Sigmoid colon (tissue), 7 donors: ENCODE results near the gene ENOSF1. TPM values are rescaled to one million over a fixed set of nuclear protein-coding genes. Genes with fewer than 3 reads are reported as not detected.
"Not testable (repeated sequence)": the region's sequence is repeated elsewhere in the genome, so short reads cannot be mapped to it uniquely, and the experiment has no call there.

Experiments used
- DNase-seq: peaks from one replicate; pipeline ENCODE4 v3.0.0-alpha.2; 2019
- H3K27ac ChIP-seq, 4 donors: fragments of 200-600 bp; sonication (generic); one replicate each; pipeline ENCODE4 v1.5.1; 2016 to 2019; ENCODE audit warnings: mild to moderate bottlenecking in 1 of 4
- H3K27me3 ChIP-seq, 3 donors: fragments of 200-600 bp; sonication (generic); one replicate each; pipeline ENCODE4 v1.5.1; 2019; ENCODE audit warnings: mild to moderate bottlenecking in 1 of 3
- H3K36me3 ChIP-seq, 4 donors: fragments of 200-600 bp; sonication (generic); one replicate each; pipeline ENCODE4 v1.5.1; 2016 to 2019
- H3K4me1 ChIP-seq, 4 donors: fragments of 200-600 bp; sonication (generic); one replicate each; pipeline ENCODE4 v1.5.1; 2017 to 2019
- H3K4me3 ChIP-seq, 4 donors: fragments of 200-600 bp; sonication (generic); one replicate each; pipeline ENCODE4 v1.5.1; 2017 to 2019; ENCODE audit warnings: mild to moderate bottlenecking in 2 of 4, moderate library complexity in 1 of 4
- H3K9me3 ChIP-seq, 4 donors: fragments of 200-600 bp in 3 of 4; sonication (generic) in 3 of 4; one replicate each; pipeline versions ENCODE4 v1.5.1 to v1.6.1; 2013 to 2019
- CTCF ChIP-seq, 4 experiments: fragments of 450-650 bp in 3 of 4; fragments of 200-600 bp in 1 of 4; IDR thresholded peaks; one replicate each; pipeline ENCODE4 v1.5.1; 2016 to 2019; ENCODE audit warnings: antibody characterized with exemption in 4 of 4, mild to moderate bottlenecking in 3 of 4, moderate library complexity in 2 of 4
- EP300 ChIP-seq, 4 donors: sonication (generic); formaldehyde crosslinking; IDR thresholded peaks; one replicate each; pipeline ENCODE4 v1.6.1; 2017; ENCODE audit warnings: antibody characterized with exemption in 4 of 4
- POLR2A ChIP-seq, 2 donors: fragments of 450-650 bp; IDR thresholded peaks; one replicate each; pipeline ENCODE4 v1.6.1; 2016; ENCODE audit warnings: antibody characterized with exemption in 2 of 2, mild to moderate bottlenecking in 2 of 2, moderate library complexity in 2 of 2
- POLR2AphosphoS5 ChIP-seq, 4 donors: sonication (generic); formaldehyde crosslinking; IDR thresholded peaks; one replicate each; pipeline ENCODE4 v1.6.1; 2017; ENCODE audit warnings: antibody characterized with exemption in 4 of 4
- WGBS, 2 donors: extraction: QIAGEN DNeasy Blood & Tissue Kit; methylation state at CpG; one replicate each; pipeline ENCODE4 v1.1.7; 2013; 5-methylcytosine and 5-hydroxymethylcytosine counted together
- intact Hi-C: fragments of 100-400 bp; cut with DNase I; formaldehyde crosslinking; loops from one replicate; pipeline ENCODE4 v1.15.1; 2023
- polyA plus RNA-seq, 3 donors: library from polyadenylated mRNA; stranded (reverse); fragments of 200-250 nt; gene quantifications; one replicate each; pipeline ENCODE4 v1.2.3, GENCODE V29; 2013
- total RNA-seq, 4 donors: library from RNA; depleted of rRNA; stranded (reverse); fragments of >200 nt; gene quantifications; one replicate each; pipeline ENCODE4 v1.1.0, GENCODE V29; 2016
- donor health status: healthy with polysubstance abuse.
- donor health status: Bipolar disorder and iron deficiency.
- donor health status: healthy.

ENOSF1 gene
- total and polyA plus RNA-seq, 7 donors: 16.8 to 56.9 (median 43.6) TPM

GRCh38 chr18:730692-731091 is 18.3 kb upstream of the ENOSF1 start:
- no peak for DNase-seq
- intact Hi-C loops: no loop called here
- no peak for TF ChIP-seq POLR2AphosphoS5 (IDR thresholded peaks at IDR 0.05)
- TF ChIP-seq EP300 (IDR thresholded peaks at IDR 0.05): no peak
- no peak for TF ChIP-seq CTCF (IDR thresholded peaks at IDR 0.05)
- no peak for TF ChIP-seq POLR2A (IDR thresholded peaks at IDR 0.05)
- Histone ChIP-seq H3K36me3 (peaks cover 0 to 44% (median 6%) of the 10 kb centered on the region in 4 donors), H3K4me1 (no peaks in the 10 kb centered on the region), H3K4me3 (no peak overlapping the region), H3K27ac (no peak overlapping the region), H3K9me3 (no peaks in the 10 kb centered on the region), H3K27me3 (no peaks in the 10 kb centered on the region)

GRCh38 chr18:730120-730519 is 17.7 kb upstream of the ENOSF1 start:
- 91 to 95% methylated on average over 5 of the region's 5 CpGs for WGBS, 2 donors
- H3K4me3 ChIP-seq, intact Hi-C loops, H3K27me3 ChIP-seq, DNase-seq, H3K27ac ChIP-seq, H3K4me1 ChIP-seq, H3K9me3 ChIP-seq: not testable (repeated sequence)
- H3K36me3 ChIP-seq: peaks cover 0 to 38% (median 6%) of the 10 kb centered on the region in 4 donors

GRCh38 chr18:725646-726045 is 13.2 kb upstream of the ENOSF1 start:
- H3K27me3 ChIP-seq: no peaks in the 10 kb centered on the region

GRCh38 chr18:723541-724080 is 11.2 kb upstream of the ENOSF1 start:
- 93 to 94% methylated on average over 1 of the region's 1 CpG for WGBS, 2 donors
- Histone ChIP-seq H3K27ac (no peak overlapping the region), H3K27me3 (no peaks in the 10 kb centered on the region), H3K9me3 (no peaks in the 10 kb centered on the region), H3K4me3 (no peak overlapping the region), H3K4me1 (no peaks in the 10 kb centered on the region), H3K36me3 (peaks cover 0 to 11% (median 0%) of the 10 kb centered on the region in 4 donors)
- no peak for DNase-seq
- no peak for TF ChIP-seq POLR2A (IDR thresholded peaks at IDR 0.05)
- TF ChIP-seq EP300 (IDR thresholded peaks at IDR 0.05): no peak
- TF ChIP-seq POLR2AphosphoS5 (IDR thresholded peaks at IDR 0.05): no peak
- TF ChIP-seq CTCF (IDR thresholded peaks at IDR 0.05): no peak
- intact Hi-C loops: no loop called here

More at GRCh38 chr18:725646-726045, 13.2 kb upstream of the ENOSF1 start:
- no peak for DNase-seq
- TF ChIP-seq CTCF (IDR thresholded peaks at IDR 0.05) (no peak), POLR2A (IDR thresholded peaks at IDR 0.05) (no peak), POLR2AphosphoS5 (IDR thresholded peaks at IDR 0.05) (no peak), EP300 (IDR thresholded peaks at IDR 0.05) (no peak)
- no peak overlapping the region for H3K27ac ChIP-seq
- H3K9me3 ChIP-seq: no peaks in the 10 kb centered on the region
- H3K4me3 ChIP-seq: no peak overlapping the region
- WGBS, 2 donors: 94 to 95% methylated on average over 9 of the region's 9 CpGs
- intact Hi-C loops: no loop called here
- H3K36me3 ChIP-seq: peaks cover 0 to 19% (median 0%) of the 10 kb centered on the region in 4 donors
- no peaks in the 10 kb centered on the region for H3K4me1 ChIP-seq

GRCh38 chr18:717003-717402 is 4.6 kb upstream of the ENOSF1 start:
- Histone ChIP-seq H3K9me3 (no peaks in the 10 kb centered on the region), H3K36me3 (no peaks in the 10 kb centered on the region), H3K4me1 (peaks cover 0 to 5% (median 0%) of the 10 kb centered on the region in 4 donors), H3K27ac (no peak overlapping the region), H3K4me3 (no peak overlapping the region), H3K27me3 (no peaks in the 10 kb centered on the region)
- 86 to 92% methylated on average over 4 of the region's 4 CpGs for WGBS, 2 donors
- no peak for DNase-seq
- intact Hi-C loops: loop anchor here (10.0 kb wide), 1 partner anchor 452 kb away; the partner anchor contains the start of gene THOC1
- no peak for TF ChIP-seq POLR2AphosphoS5 (IDR thresholded peaks at IDR 0.05)
- TF ChIP-seq CTCF (IDR thresholded peaks at IDR 0.05): no peak
- TF ChIP-seq POLR2A (IDR thresholded peaks at IDR 0.05): no peak
- TF ChIP-seq EP300 (IDR thresholded peaks at IDR 0.05): no peak
